ENCODE measurements around the gene FXYD6.

FXYD6 gene

GRCh38 chr11:117843666-117844484, 32.6 kb downstream of the FXYD6 start:
- peak; percentile 78 for DNase-seq (ENCODE audit: low spot score)

GRCh38 chr11:117842131-117842941, 34.1 kb downstream of the FXYD6 start:
- DNase-seq (ENCODE audit: low spot score) = no peak

- DNase-seq (ENCODE audit: low spot score) = no peak
These were observed 34.9 kb downstream of the FXYD6 start for GRCh38 chr11:117841551-117842031.

- no peak for DNase-seq (ENCODE audit: low spot score)
These were observed 35.4 kb downstream of the FXYD6 start for GRCh38 chr11:117840881-117841550.

GRCh38 chr11:117839936-117840813, 36.3 kb downstream of the FXYD6 start:
- no peak for DNase-seq (ENCODE audit: low spot score)

- no peak for DNase-seq (ENCODE audit: low spot score)
These were observed 37.0 kb downstream of the FXYD6 start for GRCh38 chr11:117839380-117839881.

GRCh38 chr11:117838901-117839300, 37.6 kb downstream of the FXYD6 start:
- no peak for DNase-seq (ENCODE audit: low spot score)

GRCh38 chr11:117837791-117838190, 38.7 kb downstream of the FXYD6 start:
- no peak for DNase-seq (ENCODE audit: low spot score)

- DNase-seq (ENCODE audit: low spot score) = no peak
These were observed 39.2 kb downstream of the FXYD6 start for GRCh38 chr11:117837070-117837776.

GRCh38 chr11:117836077-117836960, 40.1 kb downstream of the FXYD6 start:
- no peak for DNase-seq (ENCODE audit: low spot score)

- no peak for DNase-seq (ENCODE audit: low spot score)
These were observed 40.9 kb downstream of the FXYD6 start for GRCh38 chr11:117835576-117835975.

- DNase-seq (ENCODE audit: low spot score) = no peak
These were observed 41.5 kb downstream of the FXYD6 start for GRCh38 chr11:117834838-117835443.

GRCh38 chr11:117834068-117834810, 42.2 kb downstream of the FXYD6 start:
- DNase-seq (ENCODE audit: low spot score) = no peak

GRCh38 chr11:117833401-117833891, 43.0 kb downstream of the FXYD6 start:
- DNase-seq (ENCODE audit: low spot score) = no peak

- no peak for DNase-seq (ENCODE audit: low spot score)
These were observed 43.9 kb downstream of the FXYD6 start for GRCh38 chr11:117832511-117832910.

- DNase-seq (ENCODE audit: low spot score) = no peak
These were observed 44.6 kb downstream of the FXYD6 start for GRCh38 chr11:117831661-117832415.

GRCh38 chr11:117830674-117831351, 45.6 kb downstream of the FXYD6 start:
- DNase-seq (ENCODE audit: low spot score) = no peak
